HCT116 (cell line): ENCODE results near the gene CREBBP. TPM values are rescaled to one million over a fixed set of nuclear protein-coding genes. Genes with fewer than 3 reads are reported as not detected.

Experiments used
- ATAC-seq: fragments of 200-7000 bp; cut with Tn5 transposase; 2 replicates; pipeline ENCODE4 v1.9.1; 2020; ENCODE audit warnings: mild to moderate bottlenecking, moderate library complexity
- BruUV-seq: library from RNA; stranded (reverse); fragments of 400-500 nt; replicated peaks from 2 replicates; lab custom pipeline; 2021; lab: Mats Ljungman, UMichigan
- CTCF ChIA-PET: fragments of 300-600 bp; sonication (Branson Sonifier 250); formaldehyde crosslinking; loops from one replicate; lab custom pipeline; 2021; ENCODE audit warnings: antibody characterized with exemption; lab: Charles Lee
- POLR2A ChIA-PET: fragments of 300-600, 350-600 bp; sonication (Branson Sonifier 250); formaldehyde crosslinking; loops from one replicate; lab custom pipeline; 2021; ENCODE audit warnings: antibody characterized with exemption; lab: Charles Lee
- RAD21 ChIA-PET, 2 experiments: fragments of 300-600 bp; sonication (Branson Sonifier 250); formaldehyde crosslinking; loops; one replicate each; lab custom pipeline; 2023; ENCODE audit warnings: low total read pairs in 2 of 2; ENCODE audit not compliant: uncharacterized antibody in 2 of 2, unreplicated experiment in 2 of 2, low non-redundant PET in 1 of 2; lab: Charles Lee
- DNase-seq: peaks from one replicate; pipeline ENCODE4 v3.0.0-alpha.2; 2010; ENCODE audit warnings: low read depth, low spot score
- H2AFZ ChIP-seq: fragments of 200-600 bp; shearing (Covaris generic), sonication (generic); 2 replicates; pipeline ENCODE4 v1.6.1; 2017; ENCODE audit warnings: low read depth, mixed run types, mixed read lengths, antibody characterized with exemption, low read length; ENCODE audit not compliant: poor library complexity, severe bottlenecking
- H3K27ac ChIP-seq: 2 replicates; pipeline ENCODE4 v1.5.1; 2012; ENCODE audit warnings: low read depth, low read length
- H3K27me3 ChIP-seq: fragments of 200-600 bp; sonication (generic); 2 replicates; pipeline ENCODE4 v1.6.1; 2016; ENCODE audit warnings: mixed run types, low read length, mixed read lengths; ENCODE audit not compliant: insufficient read depth
- H3K36me3 ChIP-seq, 2 experiments: fragments of 200-500 bp in 1 of 2; fragments of 200-600 bp in 1 of 2; sonication (Bioruptor generic) in 1 of 2; sonication (generic) in 1 of 2; 2 replicates each; pipeline versions ENCODE4 v1.5.1 to v1.6.1; 2014 to 2016; ENCODE audit warnings: low read length in 2 of 2, inconsistent platforms in 1 of 2, mixed read lengths in 1 of 2, mixed run types in 1 of 2; ENCODE audit not compliant: insufficient read depth in 2 of 2, control insufficient read depth in 1 of 2
- H3K4me1 ChIP-seq, 2 experiments: fragments of 200-600 bp in 1 of 2; sonication (generic) in 1 of 2; 2 replicates each; pipeline versions ENCODE4 v1.5.1 to v1.6.1; 2012 to 2017; ENCODE audit warnings: low read length in 2 of 2, inconsistent platforms in 1 of 2, mild to moderate bottlenecking in 1 of 2, mixed read lengths in 1 of 2, mixed run types in 1 of 2, moderate library complexity in 1 of 2; ENCODE audit not compliant: insufficient read depth in 2 of 2, control insufficient read depth in 1 of 2
- H3K4me2 ChIP-seq: fragments of 200-600 bp; sonication (generic); 2 replicates; pipeline ENCODE4 v1.6.1; 2017; ENCODE audit warnings: mixed run types, low read length, mixed read lengths
- H3K4me3 ChIP-seq, 2 experiments: fragments of 200-600 bp in 1 of 2; sonication (generic) in 1 of 2; replicated peaks in 1 of 2; 2 replicates each; pipeline ENCODE4 v1.5.1; 2011 to 2016; ENCODE audit warnings: low read length in 2 of 2, control low read depth in 1 of 2, low read depth in 1 of 2, mild to moderate bottlenecking in 1 of 2, mixed read lengths in 1 of 2, mixed run types in 1 of 2
- H3K79me2 ChIP-seq: fragments of 200-600 bp; sonication (generic); 2 replicates; pipeline ENCODE4 v1.6.1; 2017; ENCODE audit warnings: mild to moderate bottlenecking, mixed run types, low read length, moderate library complexity, mixed read lengths; ENCODE audit not compliant: insufficient read depth
- H3K9ac ChIP-seq: fragments of 200-600 bp; sonication (generic); 2 replicates; pipeline ENCODE4 v1.6.1; 2016; ENCODE audit warnings: low read length, mixed read lengths
- H3K9me2 ChIP-seq: fragments of 200-600 bp; sonication (generic), shearing (Covaris generic); 2 replicates; pipeline ENCODE4 v1.6.1; 2017; ENCODE audit warnings: mixed run types, mild to moderate bottlenecking, moderate library complexity; ENCODE audit not compliant: insufficient read depth
- H3K9me3 ChIP-seq, 2 experiments: fragments of 200-500 bp in 1 of 2; fragments of 200-600 bp in 1 of 2; sonication (Bioruptor generic) in 1 of 2; sonication (generic) in 1 of 2; 2 replicates each; pipeline ENCODE4 v1.6.1; 2014 to 2017; ENCODE audit warnings: low read length in 2 of 2, mixed read lengths in 2 of 2, inconsistent platforms in 1 of 2, low read depth in 1 of 2, mild to moderate bottlenecking in 1 of 2, mixed run types in 1 of 2, moderate library complexity in 1 of 2; ENCODE audit not compliant: control insufficient read depth in 1 of 2, insufficient read depth in 1 of 2
- H4K20me1 ChIP-seq: fragments of 200-600 bp; sonication (generic), shearing (Covaris generic); 2 replicates; pipeline ENCODE4 v1.6.1; 2017; ENCODE audit warnings: mixed run types, mild to moderate bottlenecking, moderate library complexity; ENCODE audit not compliant: insufficient read depth
- CEBPB ChIP-seq: IDR thresholded peaks from 2 replicates; pipeline ENCODE4 v1.6.1; 2012; ENCODE audit warnings: low read depth
- CTCF ChIP-seq, 3 experiments: fragments of 200-600 bp in 1 of 3; sonication (generic) in 1 of 3; IDR thresholded peaks in 2 of 3; conservative IDR thresholded peaks in 1 of 3; 2 replicates each; pipeline ENCODE4 v1.5.1; 2012 to 2017; ENCODE audit warnings: low read depth in 2 of 3, low read length in 2 of 3, antibody characterized with exemption in 1 of 3, borderline replicate concordance in 1 of 3, control low read depth in 1 of 3, mild to moderate bottlenecking in 1 of 3, mixed read lengths in 1 of 3, mixed run types in 1 of 3, moderate library complexity in 1 of 3; ENCODE audit not compliant: insufficient read depth in 1 of 3
- EGR1 ChIP-seq: IDR thresholded peaks from 2 replicates; pipeline ENCODE4 v1.6.1; 2012; ENCODE audit warnings: low read depth
- ELF1 ChIP-seq: IDR thresholded peaks from 2 replicates; pipeline ENCODE4 v1.6.1; 2012; ENCODE audit warnings: low read depth, borderline replicate concordance
- JUND ChIP-seq: IDR thresholded peaks from 2 replicates; pipeline ENCODE4 v1.6.1; 2012
- RAD21 ChIP-seq: IDR thresholded peaks from 2 replicates; pipeline ENCODE4 v1.6.1; 2012; ENCODE audit warnings: low read depth, mild to moderate bottlenecking
- intact Hi-C: fragments of 100-400 bp; cut with micrococcal nuclease; formaldehyde crosslinking; loops from 2 replicates; pipeline ENCODE4 v1.10.0; 2022
- total RNA-seq: library from RNA; stranded (reverse); gene quantifications from one replicate; pipeline ENCODE4 v1.2.1, GENCODE V29; 2021; ENCODE audit not compliant: unreplicated experiment

The CREBBP gene
- total RNA-seq, 1 experiment from 2014 or later = 42.7 TPM

- no peak for ATAC-seq
- ChIA-PET CTCF (no interaction called here), POLR2A (no interaction called here), RAD21 (no interaction called here)
- Histone ChIP-seq H3K79me2 (no peaks in the 10 kb centered on the region; the same call in 1 of the 2 replicates), H3K27me3 (no peaks in the 10 kb centered on the region), H4K20me1 (no peaks in the 10 kb centered on the region; the same call in 1 of the 2 replicates), H2AFZ (no peak overlapping the region), H3K36me3 (peaks cover 8 to 18% of the 10 kb centered on the region in 2 experiments), H3K9ac (no peak overlapping the region), H3K27ac (no peak overlapping the region), H3K4me2 (no peak overlapping the region)
- no peak for DNase-seq
- TF ChIP-seq EGR1 (no peak), JUND (no peak), RAD21 (no peak), CTCF (IDR thresholded peaks at IDR 0.05 in 2 of 3, conservative IDR thresholded peaks at IDR 0.05 in 1 of 3; ENCODE audit: borderline replicate concordance in 1 of 3, insufficient read depth in 1 of 3, low read depth in 2 of 3, low read length in 2 of 3) (no peak), CEBPB (no peak)
- TF ChIP-seq, all 23 proteins: peak for 0
- no peak overlapping the region for H3K4me3 ChIP-seq
- H3K4me1 ChIP-seq = no peaks in the 10 kb centered on the region
- no TSS peak for BruUV-seq
- intact Hi-C loops = no loop called here
- H3K9me3 ChIP-seq = no peaks in the 10 kb centered on the region
- H3K9me2 ChIP-seq = no peaks in the 10 kb centered on the region
Measured at GRCh38 chr16:3748307-3748706, 132.2 kb downstream of the CREBBP start.

- ATAC-seq (no peak), DNase-seq (no peak)
- H2AFZ ChIP-seq = no peak overlapping the region
- no peaks in the 10 kb centered on the region for H3K9me3 ChIP-seq
- TF ChIP-seq ELF1 = no peak
- H3K36me3 ChIP-seq = peaks cover 10 to 15% of the 10 kb centered on the region in 2 experiments
- ChIA-PET CTCF (no interaction called here), RAD21 (no interaction called here), POLR2A (no interaction called here)
- H3K4me1 ChIP-seq = no peaks in the 10 kb centered on the region
- no TSS peak for BruUV-seq
- no peak overlapping the region for H3K4me2 ChIP-seq
- no peaks in the 10 kb centered on the region for H3K9me2 ChIP-seq
- H3K79me2 ChIP-seq = no peaks in the 10 kb centered on the region
- H3K27ac ChIP-seq = no peak overlapping the region
- H3K4me3 ChIP-seq = no peak overlapping the region
- no peaks in the 10 kb centered on the region for H3K27me3 ChIP-seq
- intact Hi-C loops = no loop called here
- no peaks in the 10 kb centered on the region for H4K20me1 ChIP-seq
- no peak overlapping the region for H3K9ac ChIP-seq
Measured at GRCh38 chr16:3745751-3746355, 134.7 kb downstream of the CREBBP start.
